ENCODE measurements around the gene MIS18A. TPM values are rescaled to one million over a fixed set of nuclear protein-coding genes. Genes with fewer than 3 reads are reported as not detected.

MIS18A gene
- total RNA-seq, 1 donor from 2014 or later: 31.9 TPM

DNA sequence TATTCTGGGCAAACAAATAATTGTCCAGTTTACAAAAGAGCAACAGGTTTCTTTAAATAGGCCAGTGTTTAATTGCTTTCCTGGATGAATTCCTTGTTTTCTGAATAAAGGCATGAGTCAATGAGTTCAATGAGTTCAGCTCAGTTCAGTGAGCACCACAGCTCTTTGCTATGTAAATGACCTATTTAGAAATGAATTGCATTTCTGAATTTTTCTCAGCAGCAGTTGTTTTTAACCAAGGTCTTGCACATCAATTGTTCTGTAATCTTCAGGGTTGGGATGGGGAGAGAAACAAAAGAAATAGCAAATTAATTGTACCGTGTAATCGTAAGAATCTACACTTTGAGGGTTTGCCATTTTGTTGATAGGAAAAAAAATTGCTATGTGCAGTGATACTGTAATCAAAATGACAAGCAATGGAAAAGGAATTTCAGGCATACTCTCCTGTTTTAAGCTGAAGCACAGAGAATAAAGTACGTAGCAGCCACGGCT lies 45.7 kb downstream of the MIS18A start:
- no peaks in the 10 kb centered on the region for H3K4me1 Mint-ChIP-seq (ENCODE audit: unreplicated experiment)
- H3K9me3 Mint-ChIP-seq: no peaks in the 10 kb centered on the region
- DNase-seq (ENCODE audit: extremely low spot score, unreplicated experiment): no peak

DNA sequence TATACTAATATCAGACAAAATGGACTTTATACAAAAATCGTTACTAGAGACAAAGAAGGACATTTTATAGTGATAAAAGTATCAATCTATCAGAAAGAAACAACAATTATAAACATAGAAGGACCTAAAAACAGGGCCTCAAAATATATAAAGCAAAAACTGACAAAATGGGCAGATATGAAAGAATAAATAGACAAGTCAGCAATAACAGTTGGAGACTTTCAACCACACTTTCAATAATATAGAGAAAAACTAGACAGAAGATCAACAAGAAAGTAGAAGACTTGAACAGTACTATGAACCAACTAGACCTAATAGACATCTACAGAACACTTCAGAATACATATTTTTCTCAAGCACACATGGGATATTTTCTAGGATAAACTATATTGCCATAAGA lies 52.4 kb downstream of the MIS18A start:
- TF ChIP-seq CTCF (conservative IDR thresholded peaks at IDR 0.05): no peak
- no peak overlapping the region for H3K4me3 Mint-ChIP-seq
- no peaks in the 10 kb centered on the region for H3K27me3 Mint-ChIP-seq
- H3K36me3 Mint-ChIP-seq: peaks cover 4% of the 10 kb centered on the region
- no peaks in the 10 kb centered on the region for H3K4me1 Mint-ChIP-seq (ENCODE audit: unreplicated experiment)
- no peak for DNase-seq (ENCODE audit: extremely low spot score, unreplicated experiment)
- H3K9me3 Mint-ChIP-seq: peaks cover 15% of the 10 kb centered on the region
- H3K27ac Mint-ChIP-seq: no peak overlapping the region

More for the DNA sequence above, 45.7 kb downstream of the MIS18A start:
- H3K36me3 Mint-ChIP-seq: no peaks in the 10 kb centered on the region
- no peak overlapping the region for H3K27ac Mint-ChIP-seq
- no peaks in the 10 kb centered on the region for H3K27me3 Mint-ChIP-seq
- TF ChIP-seq CTCF (conservative IDR thresholded peaks at IDR 0.05): no peak
- H3K4me3 Mint-ChIP-seq: no peak overlapping the region

Other genes with a start within 250 kb of the MIS18A start
- not detected in 2 replicates for gene MRAP, start 19.8 kb upstream of the MIS18A start, total RNA-seq (ENCODE audit: low replicate concordance)
- 18.5 and 19.9 TPM in 2 replicates for gene URB1, start 114.0 kb upstream of the MIS18A start, total RNA-seq (ENCODE audit: low replicate concordance)
- gene EVA1C, start 133.7 kb upstream of the MIS18A start, total RNA-seq (ENCODE audit: low replicate concordance): 0.63 and 1.2 TPM in 2 replicates

All from type B pancreatic cell (in vitro differentiated cells).